ENCODE data around the gene GRIN1. TPM values are rescaled to one million over a fixed set of nuclear protein-coding genes. Genes with fewer than 3 reads are reported as not detected.

The GRIN1 gene
- total and polyA plus RNA-seq, 10 of the 15 experiments (the other 5 are each of a cell fraction or from before 2014, with no cell fraction given): 0.05 to 0.10 (median 0.06) TPM; not detected in 6

DNA sequence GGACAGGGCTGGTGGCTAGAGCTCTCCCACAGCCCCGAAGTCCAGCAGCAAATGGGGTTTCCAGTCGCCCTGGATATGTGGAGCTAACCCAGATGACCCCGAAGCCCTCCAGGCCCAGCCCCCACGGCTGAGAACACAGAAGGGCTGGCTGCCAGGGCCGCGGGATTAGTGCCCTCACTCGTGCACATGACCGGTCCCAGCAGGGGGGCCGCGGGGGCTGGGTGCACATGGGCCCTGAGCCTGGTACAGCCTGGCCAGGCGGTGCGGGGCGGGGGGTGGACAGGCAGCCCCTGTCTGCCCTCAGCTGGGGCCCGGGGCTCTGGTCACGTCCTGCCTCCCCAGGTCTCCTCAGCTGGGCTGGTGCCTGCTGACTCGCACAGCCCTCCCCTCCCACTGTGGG is 55.4 kb downstream of the GRIN1 start:
- CTCF ChIA-PET: interaction anchor here (1.1 kb wide), 2 partner anchors 43 to 165 kb away, joined by 3 to 5 read pairs; no protein-coding TSS in a partner anchor
- peaks cover 11% of the 10 kb centered on the region for H3K79me2 ChIP-seq (ENCODE audit: control insufficient read depth, insufficient read depth, low read length)

More for the DNA sequence above, 55.4 kb downstream of the GRIN1 start:
- FAIRE-seq (no peak), DNase-seq (ENCODE audit: low read depth, low spot score) (no peak), ATAC-seq (no peak)
- H3K9me3 ChIP-seq (replicated peaks; ENCODE audit: control insufficient read depth, insufficient read depth, low read length): no peaks in the 10 kb centered on the region
- no peak overlapping the region for H3K9ac ChIP-seq (ENCODE audit: control insufficient read depth, insufficient read depth, low read length)
- POLR2A ChIA-PET: interaction anchor here (2.8 kb wide), 1 partner anchor 30 kb away, joined by 10 read pairs; the partner anchor contains the start of gene CYSRT1
- no peak overlapping the region for H2AFZ ChIP-seq (ENCODE audit: control insufficient read depth, low read depth, low read length)
- intact Hi-C loops (cut with micrococcal nuclease; ENCODE audit: unreplicated experiment): no loop called here
- H3K27ac ChIP-seq (ENCODE audit: control insufficient read depth, insufficient read depth): no peak overlapping the region
- BruUV-seq (replicated peaks): no TSS peak
- TF ChIP-seq SPI1 (IDR thresholded peaks at IDR 0.05; ENCODE audit: borderline replicate concordance, insufficient read depth, low read depth, low read length) (no peak), SUZ12 (IDR thresholded peaks at IDR 0.05; ENCODE audit: unreplicated experiment) (no peak), NFXL1 (IDR thresholded peaks at IDR 0.05; ENCODE audit: borderline replicate concordance) (no peak), PAX5 (IDR thresholded peaks at IDR 0.05; ENCODE audit: borderline replicate concordance, low read depth, low read length) (no peak), EZH2 (IDR thresholded peaks at IDR 0.05; ENCODE audit: borderline replicate concordance, control insufficient read depth, low read depth, low read length) (no peak), YBX1 (IDR thresholded peaks at IDR 0.05) (no peak), SIN3A (IDR thresholded peaks at IDR 0.05; ENCODE audit: low read depth, low read length) (no peak)
- TF ChIP-seq, protein P1, sequence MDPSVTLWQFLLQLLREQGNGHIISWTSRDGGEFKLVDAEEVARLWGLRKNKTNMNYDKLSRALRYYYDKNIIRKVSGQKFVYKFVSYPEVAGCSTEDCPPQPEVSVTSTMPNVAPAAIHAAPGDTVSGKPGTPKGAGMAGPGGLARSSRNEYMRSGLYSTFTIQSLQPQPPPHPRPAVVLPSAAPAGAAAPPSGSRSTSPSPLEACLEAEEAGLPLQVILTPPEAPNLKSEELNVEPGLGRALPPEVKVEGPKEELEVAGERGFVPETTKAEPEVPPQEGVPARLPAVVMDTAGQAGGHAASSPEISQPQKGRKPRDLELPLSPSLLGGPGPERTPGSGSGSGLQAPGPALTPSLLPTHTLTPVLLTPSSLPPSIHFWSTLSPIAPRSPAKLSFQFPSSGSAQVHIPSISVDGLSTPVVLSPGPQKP (IDR thresholded peaks at IDR 0.05; ENCODE audit: low read depth, low read length): no peak
- TF ChIP-seq, protein P2, sequence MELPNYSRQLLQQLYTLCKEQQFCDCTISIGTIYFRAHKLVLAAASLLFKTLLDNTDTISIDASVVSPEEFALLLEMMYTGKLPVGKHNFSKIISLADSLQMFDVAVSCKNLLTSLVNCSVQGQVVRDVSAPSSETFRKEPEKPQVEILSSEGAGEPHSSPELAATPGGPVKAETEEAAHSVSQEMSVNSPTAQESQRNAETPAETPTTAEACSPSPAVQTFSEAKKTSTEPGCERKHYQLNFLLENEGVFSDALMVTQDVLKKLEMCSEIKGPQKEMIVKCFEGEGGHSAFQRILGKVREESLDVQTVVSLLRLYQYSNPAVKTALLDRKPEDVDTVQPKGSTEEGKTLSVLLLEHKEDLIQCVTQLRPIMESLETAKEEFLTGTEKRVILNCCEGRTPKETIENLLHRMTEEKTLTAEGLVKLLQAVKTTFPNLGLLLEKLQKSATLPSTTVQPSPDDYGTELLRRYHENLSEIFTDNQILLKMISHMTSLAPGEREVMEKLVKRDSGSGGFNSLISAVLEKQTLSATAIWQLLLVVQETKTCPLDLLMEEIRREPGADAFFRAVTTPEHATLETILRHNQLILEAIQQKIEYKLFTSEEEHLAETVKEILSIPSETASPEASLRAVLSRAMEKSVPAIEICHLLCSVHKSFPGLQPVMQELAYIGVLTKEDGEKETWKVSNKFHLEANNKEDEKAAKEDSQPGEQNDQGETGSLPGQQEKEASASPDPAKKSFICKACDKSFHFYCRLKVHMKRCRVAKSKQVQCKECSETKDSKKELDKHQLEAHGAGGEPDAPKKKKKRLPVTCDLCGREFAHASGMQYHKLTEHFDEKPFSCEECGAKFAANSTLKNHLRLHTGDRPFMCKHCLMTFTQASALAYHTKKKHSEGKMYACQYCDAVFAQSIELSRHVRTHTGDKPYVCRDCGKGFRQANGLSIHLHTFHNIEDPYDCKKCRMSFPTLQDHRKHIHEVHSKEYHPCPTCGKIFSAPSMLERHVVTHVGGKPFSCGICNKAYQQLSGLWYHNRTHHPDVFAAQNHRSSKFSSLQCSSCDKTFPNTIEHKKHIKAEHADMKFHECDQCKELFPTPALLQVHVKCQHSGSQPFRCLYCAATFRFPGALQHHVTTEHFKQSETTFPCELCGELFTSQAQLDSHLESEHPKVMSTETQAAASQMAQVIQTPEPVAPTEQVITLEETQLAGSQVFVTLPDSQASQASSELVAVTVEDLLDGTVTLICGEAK (IDR thresholded peaks at IDR 0.05; ENCODE audit: borderline replicate concordance): no peak
- peaks cover 9% of the 10 kb centered on the region for H3K4me1 ChIP-seq (ENCODE audit: control insufficient read depth, insufficient read depth, low read length)
- SMC1A ChIA-PET (ENCODE audit: uncharacterized antibody, unreplicated experiment): no interaction called here
- H3K36me3 ChIP-seq (ENCODE audit: control insufficient read depth in 2 of 2, insufficient read depth in 2 of 2, low read length in 1 of 2): peaks cover 0 to 7% of the 10 kb centered on the region in 2 experiments; a peak in 2 of 4 replicates
- H4K20me1 ChIP-seq (ENCODE audit: control insufficient read depth, insufficient read depth): peaks cover 5% of the 10 kb centered on the region; the same call in 1 of the 2 replicates
- RAD21 ChIA-PET (ENCODE audit: unreplicated experiment): no interaction called here
- no peak overlapping the region for H3K4me2 ChIP-seq (ENCODE audit: control insufficient read depth, insufficient read depth)
- in situ Hi-C loops (cut with MboI): no loop called here
- no peaks in the 10 kb centered on the region for H3K27me3 ChIP-seq (replicated peaks in 1 of 2; ENCODE audit: control insufficient read depth in 2 of 2, insufficient read depth in 2 of 2, low read length in 1 of 2)
- WGBS (ENCODE audit: insufficient coverage, insufficient replicate concordance, low lambda C conversion rate, missing lambda C conversion rate): 80% methylated on average over 16 of the region's 16 CpGs
- no peak overlapping the region for H3K4me3 ChIP-seq
